GM19467 (cell line): ENCODE measurements around the gene HTRA3.

Experiments used
- ATAC-seq: cut with Tn5 transposase; IDR thresholded peaks from one replicate; pipeline ENCODE4 v1.9.1; 2021; ENCODE audit warnings: mild to moderate bottlenecking, moderate library complexity; ENCODE audit not compliant: unreplicated experiment

Gene HTRA3

DNA sequence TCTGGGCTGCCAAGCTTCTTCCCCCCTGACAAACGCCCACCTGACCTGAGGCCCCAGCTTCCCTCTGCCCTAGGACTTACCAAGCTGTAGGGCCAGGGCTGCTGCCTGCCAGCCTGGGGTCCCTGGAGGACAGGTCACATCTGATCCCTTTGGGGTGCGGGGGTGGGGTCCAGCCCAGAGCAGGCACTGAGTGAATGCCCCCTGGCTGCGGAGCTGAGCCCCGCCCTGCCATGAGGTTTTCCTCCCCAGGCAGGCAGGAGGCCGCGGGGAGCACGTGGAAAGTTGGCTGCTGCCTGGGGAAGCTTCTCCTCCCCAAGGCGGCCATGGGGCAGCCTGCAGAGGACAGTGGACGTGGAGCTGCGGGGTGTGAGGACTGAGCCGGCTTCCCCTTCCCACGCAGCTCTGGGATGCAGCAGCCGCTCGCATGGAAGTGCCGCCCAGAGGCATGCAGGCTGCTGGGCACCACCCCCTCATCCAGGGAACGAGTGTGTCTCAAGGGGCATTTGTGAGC, 37.0 kb downstream of the HTRA3 start:
- ATAC-seq: no peak

DNA sequence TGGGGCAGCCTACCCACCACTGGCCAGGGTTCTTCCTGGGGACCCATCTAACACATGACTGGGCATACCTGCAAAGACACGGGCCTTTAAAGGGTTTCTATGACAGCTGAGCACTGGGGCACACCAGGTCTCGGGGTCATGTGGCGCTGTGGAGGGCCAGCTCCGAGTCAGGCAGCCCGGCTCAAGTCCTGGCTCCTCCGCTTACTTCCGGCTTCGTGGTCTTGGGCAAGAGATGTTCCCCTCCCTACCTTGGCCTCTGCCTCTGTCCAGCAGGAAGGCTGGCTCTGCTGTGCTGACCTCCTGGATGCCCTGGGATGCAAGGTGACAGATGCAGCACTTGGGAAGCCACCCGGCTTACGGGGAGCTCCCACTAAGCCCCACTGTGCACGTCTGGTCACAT, 37.6 kb downstream of the HTRA3 start:
- no peak for ATAC-seq

DNA sequence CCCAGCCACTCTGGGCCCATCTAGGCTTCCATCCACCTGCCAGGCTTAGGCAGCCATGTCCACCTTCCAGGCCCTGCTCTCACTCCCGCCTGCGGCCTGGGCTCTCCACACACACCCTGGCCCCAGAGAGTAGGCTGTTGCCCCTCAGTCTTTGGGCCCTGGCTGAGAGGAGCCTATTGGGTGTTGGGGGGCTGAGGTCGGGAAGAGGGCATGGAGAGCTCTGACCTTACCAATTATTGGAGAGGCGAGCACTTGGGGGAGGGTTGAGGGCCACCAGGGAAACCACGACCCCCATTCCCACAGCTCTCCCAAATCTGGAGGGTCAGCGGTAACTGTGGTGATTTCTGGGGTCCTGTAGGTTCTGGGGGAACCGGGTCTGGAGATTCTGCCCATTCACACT, 38.2 kb downstream of the HTRA3 start:
- no peak for ATAC-seq

DNA sequence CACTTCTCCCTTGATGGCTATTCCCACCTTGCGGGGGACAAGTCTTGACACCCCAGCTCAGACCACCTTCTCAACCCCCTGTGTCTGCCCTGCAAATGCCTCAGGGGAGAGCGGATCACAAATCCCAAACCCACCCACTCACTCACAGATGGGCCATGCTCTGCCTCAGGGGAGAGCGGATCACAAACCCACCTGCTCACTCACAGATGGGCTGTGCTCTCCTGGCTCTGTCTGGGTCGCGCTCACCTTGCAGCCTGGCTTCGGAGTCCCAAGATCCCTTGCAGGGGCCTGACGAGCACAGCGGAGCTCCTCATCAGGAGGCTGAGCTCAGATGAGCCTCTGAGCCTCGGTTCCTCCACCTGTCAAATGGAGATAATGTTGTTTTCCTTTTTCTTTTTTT, 38.6 kb downstream of the HTRA3 start:
- no peak for ATAC-seq

DNA sequence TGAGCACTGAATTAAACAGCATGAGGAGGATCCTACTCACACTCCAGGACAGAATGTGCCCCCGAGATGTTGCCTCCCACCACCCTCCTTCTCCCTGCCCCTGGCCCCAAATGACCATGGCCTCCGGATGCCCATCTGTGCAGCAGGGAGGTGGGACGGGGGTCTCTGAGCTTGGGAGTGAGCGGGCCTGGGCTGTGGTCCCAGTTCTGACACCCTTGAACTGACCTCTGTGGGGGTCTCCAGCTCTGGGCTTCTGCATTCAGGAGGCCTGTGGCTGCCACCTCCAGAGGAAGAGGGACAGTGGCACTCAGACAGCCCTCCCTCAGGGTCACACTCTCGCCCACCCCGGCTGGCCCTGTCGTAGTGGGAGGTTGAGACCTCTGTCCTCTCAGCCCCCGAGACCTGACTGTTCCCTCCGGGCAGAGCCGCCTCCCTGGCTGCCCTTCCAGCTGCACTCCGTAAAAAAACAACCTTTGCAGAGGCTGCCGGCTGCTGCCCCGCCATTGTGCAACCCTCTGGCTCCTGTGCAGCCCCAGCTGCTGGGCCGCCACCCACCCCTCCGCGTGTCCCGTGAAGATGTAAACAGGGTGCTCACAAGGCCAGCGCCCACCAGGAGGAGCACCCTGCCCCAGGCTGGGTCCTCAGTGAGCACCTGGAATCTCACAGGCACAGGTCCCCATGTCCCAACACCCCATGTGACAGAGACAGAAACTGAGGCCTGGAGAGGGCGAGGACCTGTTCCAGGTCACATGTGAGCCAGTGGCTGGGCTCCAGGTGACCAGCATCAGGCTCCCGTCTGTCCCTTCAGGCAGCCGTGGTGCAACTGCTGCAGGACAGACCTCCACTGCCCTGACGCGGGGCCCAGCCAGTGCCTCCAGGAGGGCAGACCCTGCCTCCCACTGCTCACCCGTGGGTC, 39.6 kb downstream of the HTRA3 start:
- ATAC-seq: no peak

DNA sequence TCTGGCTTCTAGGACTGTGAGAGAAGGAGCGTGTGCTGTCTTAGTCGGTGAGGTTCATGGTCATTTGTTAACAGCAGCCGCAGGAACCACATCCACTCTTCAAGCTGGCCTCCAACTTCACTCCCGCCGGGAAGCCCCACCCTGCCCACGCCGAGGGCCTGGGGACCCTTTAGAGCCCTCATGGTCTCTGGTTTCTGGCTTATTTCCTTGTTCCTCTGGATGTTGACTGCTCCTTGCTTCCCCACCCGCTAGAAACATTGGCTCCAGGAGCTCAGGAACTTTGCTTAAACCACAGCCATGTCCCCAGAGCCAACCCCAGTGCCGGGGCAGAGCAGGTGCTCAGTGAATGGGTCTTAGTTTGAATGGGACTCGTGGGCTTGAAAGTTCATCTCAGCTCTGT, 40.8 kb downstream of the HTRA3 start:
- ATAC-seq: no peak

DNA sequence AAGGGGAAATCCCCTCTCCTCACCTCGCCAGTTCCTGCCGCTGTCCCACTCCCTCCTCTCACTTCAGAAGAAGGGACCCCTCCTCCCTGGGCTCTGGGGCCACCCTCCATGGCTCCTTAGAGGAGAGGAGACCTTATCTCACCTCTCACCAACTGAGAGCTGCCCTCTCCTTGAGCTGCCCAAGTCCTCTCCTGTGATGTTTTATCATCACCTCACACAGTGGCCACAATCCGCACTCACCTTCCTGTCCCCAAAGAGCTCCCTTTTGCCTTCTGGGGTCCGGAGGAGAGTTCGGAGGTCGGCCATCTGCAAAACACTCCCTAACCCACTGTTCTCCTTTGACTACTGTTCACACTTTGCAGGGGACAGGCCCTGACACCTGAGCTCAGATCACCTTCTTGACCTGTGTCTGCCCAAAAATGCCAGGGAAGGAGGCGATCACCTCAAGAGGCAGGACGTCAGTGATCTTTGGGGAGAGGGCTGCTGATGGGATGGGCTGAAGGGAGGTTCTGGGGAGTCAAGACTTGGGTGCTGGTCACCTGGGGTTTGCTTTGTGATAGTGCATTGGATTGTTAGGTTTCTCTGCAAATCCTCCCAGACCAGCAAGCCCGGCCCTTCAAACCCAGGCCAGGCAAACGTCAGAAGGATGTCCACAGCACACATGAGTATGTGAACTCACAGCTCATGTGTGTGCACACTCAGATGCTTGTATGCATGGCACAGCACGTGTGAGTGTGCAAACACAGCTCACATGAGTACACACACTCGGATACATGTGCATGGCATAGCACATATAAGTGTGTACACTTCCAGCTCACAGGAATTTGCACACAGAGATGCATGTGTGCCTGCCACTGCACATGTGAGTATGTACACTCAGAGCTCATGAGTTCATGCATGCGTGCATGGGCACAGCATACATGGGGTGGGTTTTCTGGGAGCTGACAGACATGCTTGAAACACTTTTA, 41.8 kb downstream of the HTRA3 start:
- ATAC-seq: no peak

DNA sequence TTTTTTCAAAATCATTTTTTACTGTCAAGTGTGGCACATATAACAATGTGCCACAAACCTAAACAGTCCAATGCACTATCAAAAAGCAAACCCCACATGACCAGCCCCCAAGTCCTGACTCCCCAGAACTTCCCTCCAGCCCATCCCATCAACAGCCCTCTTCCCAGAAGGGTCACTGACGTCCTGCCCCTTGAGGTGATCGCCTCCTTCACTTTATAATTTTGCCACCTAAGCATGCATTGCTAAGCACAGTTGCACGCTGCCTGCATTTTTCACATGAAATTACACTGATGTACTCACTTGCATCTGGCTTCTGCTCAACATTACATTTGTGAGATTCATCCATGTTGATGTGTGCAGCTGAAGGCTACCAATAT, 42.5 kb downstream of the HTRA3 start:
- ATAC-seq: no peak

DNA sequence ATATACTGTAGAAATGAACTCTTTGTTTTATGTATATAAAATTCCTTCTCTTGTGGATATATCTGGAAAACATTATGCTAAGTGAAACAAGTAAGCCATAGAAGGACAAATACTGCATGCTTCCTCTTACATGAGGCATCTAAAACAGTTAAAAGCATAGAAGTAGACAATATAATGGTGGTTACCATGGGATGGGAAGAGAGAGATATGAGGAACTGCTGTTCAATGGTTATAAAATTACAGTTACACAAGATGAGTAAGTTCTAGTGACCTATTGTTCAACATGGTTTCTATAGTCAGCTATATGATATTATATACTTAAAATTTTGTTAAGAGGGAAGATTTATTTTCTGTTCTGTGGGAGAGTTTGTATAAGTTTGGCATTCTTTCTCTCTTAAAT, 43.4 kb downstream of the HTRA3 start:
- no peak for ATAC-seq

DNA sequence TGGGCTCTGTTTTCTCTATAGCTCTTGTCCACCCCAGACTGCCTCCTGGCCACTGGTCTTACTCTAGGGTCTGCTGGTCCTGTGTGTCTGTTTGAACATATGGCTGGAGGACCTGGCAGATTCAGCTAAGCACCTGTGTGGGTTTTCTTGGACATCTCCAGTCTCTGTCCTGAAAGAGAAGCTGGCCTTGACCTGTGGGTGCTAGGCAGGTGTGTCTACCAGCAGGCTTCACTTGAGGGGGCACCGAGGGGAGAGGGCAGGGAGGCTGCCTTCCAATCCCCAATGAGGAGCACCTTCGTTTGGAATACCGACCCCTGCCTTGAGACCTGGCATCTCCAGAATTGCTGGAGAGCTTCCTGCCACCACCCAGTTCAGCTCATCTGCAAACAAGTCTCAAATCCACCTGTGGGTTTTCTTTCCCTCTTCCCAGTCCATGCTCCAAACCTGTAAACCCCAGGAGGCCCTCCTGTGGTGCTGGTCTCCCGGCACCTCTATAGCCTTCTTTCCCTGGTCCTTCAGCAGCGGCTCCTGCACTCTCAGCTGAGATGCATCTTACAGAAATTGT, 45.2 kb downstream of the HTRA3 start:
- ATAC-seq: no peak

DNA sequence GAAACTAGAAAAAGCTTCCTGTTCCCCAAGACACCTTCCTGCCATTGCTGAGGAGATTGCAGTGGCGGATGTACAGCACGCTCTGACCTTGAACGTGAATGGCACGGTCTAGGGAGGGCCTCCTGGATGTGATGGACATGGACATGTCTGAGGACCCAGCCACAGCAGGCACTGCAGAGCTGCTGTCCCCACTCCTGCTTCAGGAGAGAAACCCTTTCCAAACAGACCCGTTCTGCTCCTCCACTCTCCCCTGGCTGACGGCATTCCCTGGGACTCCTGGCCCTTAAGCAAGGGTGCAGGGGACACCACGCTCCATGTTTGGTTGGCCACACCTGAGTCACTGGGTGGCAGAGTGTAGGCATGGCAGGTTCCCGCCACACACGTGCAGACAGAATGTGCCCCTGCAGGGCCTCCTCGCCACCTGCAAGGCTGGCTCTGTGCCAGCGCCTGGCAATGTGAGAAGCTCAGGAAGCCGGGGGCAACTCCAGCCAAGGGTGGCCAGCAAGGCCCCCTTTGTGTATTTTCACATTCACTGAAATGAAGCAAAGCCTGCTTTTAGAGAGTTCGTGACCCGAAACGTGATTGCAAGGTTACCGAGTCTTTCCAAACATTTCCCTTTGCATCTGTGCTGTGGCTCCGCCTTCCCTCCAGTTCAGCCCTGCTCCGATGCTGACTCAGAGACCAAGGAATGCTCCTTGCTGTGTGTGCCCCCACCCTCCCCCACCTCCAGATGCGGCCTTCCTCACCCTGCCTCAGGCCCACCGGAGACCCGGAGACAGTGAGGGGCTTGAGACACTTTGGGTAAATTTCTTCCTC, 46.1 kb downstream of the HTRA3 start:
- no peak for ATAC-seq

DNA sequence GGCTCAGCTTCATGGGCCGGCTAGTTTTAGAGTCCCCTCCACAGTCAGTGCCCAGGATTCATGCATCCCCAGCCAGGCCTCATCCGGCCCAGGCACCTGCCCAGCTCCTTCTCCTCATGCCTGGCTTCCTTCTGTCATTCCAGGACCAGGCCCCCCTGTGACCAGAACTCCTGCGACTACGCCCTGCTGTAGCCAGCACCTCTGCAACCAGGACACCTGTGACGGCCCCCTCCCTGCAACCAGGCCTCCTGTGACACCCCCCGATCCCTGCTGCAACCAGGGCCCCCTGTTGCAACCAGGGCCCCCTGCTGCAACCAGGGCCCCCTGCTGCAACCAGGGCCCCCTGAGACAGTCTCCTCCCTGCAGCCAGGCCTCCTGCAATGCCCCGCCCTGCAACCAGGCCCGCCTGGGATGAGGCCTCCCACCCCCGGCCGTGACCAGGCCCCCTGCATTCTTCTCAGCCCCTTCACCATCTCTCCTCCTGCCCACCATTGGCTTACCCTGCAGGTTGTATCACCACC, 46.8 kb downstream of the HTRA3 start:
- ATAC-seq: no peak

DNA sequence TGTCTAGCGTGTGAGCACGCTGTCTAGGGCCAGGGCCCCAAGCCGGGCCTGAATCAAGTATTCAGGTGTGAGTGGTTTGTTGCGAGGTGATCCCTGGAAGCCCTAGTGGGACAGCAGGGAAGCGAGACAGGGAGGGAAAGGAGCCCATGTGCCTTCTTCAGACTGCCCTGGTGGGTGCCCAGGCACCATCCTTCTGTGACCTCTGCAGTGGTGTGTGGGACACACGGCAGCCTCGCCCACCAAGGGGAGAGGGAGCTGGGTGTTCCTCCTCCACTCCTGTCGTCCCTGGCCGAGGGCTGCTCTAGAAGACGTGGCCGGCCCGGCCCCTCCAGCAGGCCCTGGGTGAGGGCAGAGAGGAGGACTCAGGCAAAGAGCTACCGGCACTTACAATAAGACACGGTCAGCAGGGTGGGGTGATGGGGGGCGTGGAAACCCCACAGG, 47.4 kb downstream of the HTRA3 start:
- ATAC-seq: no peak

DNA sequence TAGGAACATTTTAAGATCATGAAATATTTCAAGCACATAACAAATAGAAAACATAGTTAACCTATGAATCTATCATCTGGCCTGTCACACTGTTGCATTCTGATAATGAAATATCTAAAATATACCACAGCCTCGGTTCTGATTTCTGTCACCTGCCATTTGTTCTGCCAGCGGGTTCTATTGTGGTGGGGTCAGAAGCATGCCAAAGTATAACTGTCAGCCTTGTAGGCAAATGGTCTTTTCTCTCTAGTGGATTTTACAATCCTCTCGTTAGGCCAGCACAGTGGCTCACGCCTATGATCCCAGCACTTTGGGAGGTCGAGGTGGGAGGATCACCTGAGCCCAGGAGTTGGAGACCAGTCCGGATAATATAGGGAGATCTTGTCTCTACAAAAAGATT, 47.9 kb downstream of the HTRA3 start:
- no peak for ATAC-seq

DNA sequence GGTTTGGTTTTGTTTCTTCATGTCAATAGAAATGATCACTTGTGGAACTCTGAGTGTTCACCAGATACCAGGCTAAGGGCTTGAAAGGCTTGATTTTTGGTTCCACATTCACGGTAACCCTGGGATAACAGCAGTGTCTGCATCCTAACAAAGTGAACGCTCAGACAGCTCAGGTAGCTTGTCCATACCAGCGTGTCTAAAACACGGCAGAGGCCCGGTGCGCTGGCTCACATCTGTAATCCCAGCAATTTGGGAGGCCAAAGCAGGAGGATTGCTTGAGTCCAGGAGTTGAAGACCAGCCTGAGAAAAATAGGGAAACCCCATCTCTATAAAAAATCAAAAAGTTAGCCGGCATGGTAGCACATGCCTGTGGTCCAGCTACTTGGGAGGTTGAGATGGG, 49.0 kb downstream of the HTRA3 start:
- ATAC-seq: no peak

DNA sequence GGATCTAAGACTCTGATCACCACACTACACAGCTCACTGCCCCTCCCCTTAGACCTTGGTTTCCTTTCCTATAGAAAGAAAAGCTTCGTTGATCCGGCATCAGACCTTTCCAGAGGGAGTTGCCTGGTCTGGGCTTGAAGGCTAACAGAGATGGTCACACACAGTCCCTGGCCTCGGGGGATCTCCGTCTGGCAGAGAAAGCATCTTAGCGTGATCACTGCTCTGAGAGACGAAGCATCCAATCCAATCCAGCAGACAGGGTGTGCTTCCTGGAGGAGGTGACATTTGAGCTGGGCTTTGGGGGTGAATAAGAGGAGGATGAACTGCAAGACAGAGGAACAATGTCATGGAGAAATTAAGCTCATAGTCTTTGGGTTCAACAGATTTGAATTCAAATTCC, 49.5 kb downstream of the HTRA3 start:
- no peak for ATAC-seq

DNA sequence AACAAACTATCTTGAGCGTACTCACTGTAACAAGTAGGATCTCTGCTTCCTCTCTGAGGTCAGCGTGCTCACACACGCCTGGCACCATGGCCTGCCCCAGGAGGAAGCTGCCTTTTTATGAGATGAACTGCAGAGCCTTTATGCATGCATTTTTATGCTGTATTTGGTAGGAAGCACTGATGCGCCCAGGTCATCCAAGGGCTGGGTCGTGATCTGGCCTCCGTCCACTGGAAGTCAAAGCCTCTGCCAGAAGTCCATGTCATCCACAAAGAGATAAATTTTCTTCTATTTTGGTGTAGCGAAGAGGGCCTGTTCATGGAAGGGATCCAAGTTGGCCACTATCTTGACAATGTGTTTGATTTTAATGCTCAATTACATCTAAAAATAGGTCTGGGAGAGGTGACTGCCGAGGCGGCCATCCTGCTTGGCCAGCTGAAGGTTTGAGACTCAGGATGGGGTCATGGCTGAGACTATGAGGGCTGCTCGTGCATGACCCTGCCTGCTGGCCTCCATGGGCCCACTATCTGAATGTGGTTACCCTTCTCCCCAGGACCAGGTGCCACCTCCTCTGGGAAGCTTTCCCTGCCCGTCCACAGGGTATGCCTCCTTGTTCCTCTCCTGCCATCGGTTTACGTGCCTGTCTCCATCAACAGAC, 50.3 kb downstream of the HTRA3 start:
- ATAC-seq: no peak

DNA sequence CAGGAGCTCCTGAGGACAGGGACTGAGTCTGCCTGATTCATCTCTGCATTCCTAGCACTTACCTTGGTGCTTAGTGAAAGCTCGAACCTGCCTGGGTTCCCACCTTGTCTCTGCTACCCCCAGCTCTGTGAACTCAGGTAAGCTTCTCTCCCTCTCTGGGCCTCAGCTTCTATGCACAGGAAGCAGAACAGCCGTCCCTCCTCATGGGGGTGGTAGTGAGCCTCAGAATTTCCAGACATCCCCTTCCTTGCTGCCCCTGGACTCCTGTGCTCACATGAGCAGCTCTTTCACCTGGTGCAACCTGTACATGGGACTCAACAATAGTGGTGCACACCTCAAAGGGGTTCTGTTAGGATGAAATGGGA, 50.8 kb downstream of the HTRA3 start:
- ATAC-seq: no peak

DNA sequence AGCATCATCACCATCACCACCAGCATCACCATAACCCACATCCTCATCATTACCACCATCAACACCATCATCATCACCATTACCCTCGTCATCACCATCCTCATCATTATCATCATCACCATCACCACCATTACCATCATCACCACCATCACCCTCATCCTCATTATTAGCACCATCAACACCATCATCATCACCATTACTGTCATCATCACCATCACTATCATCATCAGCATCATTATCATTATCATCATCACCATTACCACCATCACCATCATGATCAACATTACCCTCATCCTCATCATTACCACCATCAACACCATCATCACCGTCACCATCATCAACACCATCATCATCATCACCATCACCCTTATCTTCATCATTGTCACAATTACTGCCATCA, 51.7 kb downstream of the HTRA3 start:
- ATAC-seq: no peak

DNA sequence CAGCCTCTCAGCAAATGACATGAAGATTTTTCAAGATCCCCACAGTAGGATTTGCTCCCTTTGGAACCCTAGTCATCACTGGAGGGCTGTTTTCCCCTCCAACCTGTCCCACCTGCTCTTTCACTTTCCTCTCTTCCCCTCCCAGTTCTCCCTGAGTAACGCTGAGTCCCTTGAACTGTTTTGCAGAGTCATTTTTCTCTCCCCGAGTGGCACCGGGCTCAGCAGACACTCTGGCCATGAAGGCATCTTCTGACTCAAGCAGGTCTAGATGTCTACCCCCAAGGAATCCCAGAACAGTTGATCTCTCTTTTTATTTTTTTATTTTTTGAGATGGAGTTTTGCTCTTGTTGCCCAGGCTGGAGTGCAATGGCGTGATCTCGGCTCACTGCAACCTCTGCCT, 52.2 kb downstream of the HTRA3 start:
- ATAC-seq: no peak
